HepG2 (cell line): ENCODE measurements around the gene ZNF813.

Experiments used
- CREM ChIP-seq, 2 experiments: sonication (generic) in 1 of 2; formaldehyde crosslinking in 1 of 2; IDR thresholded peaks; 2 replicates each; pipeline versions ENCODE4 v1.4.0 to v1.6.1; 2016 to 2020; ENCODE audit warnings: antibody characterized with exemption in 1 of 2, mild to moderate bottlenecking in 1 of 2, missing genetic modification reagents in 1 of 2
- KAT7 ChIP-seq: IDR thresholded peaks from 2 replicates; pipeline ENCODE4 v1.6.1; 2018; ENCODE audit warnings: borderline replicate concordance, missing compliant biosample characterization
- MTA3 ChIP-seq: sonication (generic); formaldehyde crosslinking; IDR thresholded peaks from 2 replicates; pipeline ENCODE4 v1.4.0; 2020; ENCODE audit warnings: missing genetic modification reagents
- POLR2A ChIP-seq, 2 experiments: IDR thresholded peaks; 2 replicates each; pipeline ENCODE4 v1.6.1; 2011; ENCODE audit warnings: low read depth in 2 of 2, low read length in 2 of 2, mild to moderate bottlenecking in 1 of 2, moderate library complexity in 1 of 2; ENCODE audit not compliant: insufficient read depth in 1 of 2
- ZBTB42 ChIP-seq: sonication (generic); formaldehyde crosslinking; IDR thresholded peaks from 2 replicates; pipeline ENCODE4 v1.5.0; 2020; ENCODE audit warnings: mild to moderate bottlenecking, missing genetic modification reagents
- ZFP37 ChIP-seq: sonication (generic); formaldehyde crosslinking; IDR thresholded peaks from 2 replicates; pipeline ENCODE4 v1.4.0; 2020; ENCODE audit warnings: missing genetic modification reagents, borderline replicate concordance
- ZIK1 ChIP-seq: sonication (generic); formaldehyde crosslinking; IDR thresholded peaks from 2 replicates; pipeline ENCODE4 v1.5.0; 2020; ENCODE audit warnings: mild to moderate bottlenecking, low read depth, missing genetic modification reagents, borderline replicate concordance
- ZNF354B ChIP-seq: sonication (generic); formaldehyde crosslinking; IDR thresholded peaks from 2 replicates; pipeline ENCODE4 v1.8.0; 2022; ENCODE audit warnings: mild to moderate bottlenecking, missing genetic modification reagents
- TF ChIP-seq, protein P1 (sequence below): sonication (generic); formaldehyde crosslinking; IDR thresholded peaks from 2 replicates; pipeline ENCODE4 v1.4.0; 2020; ENCODE audit warnings: missing genetic modification reagents

DNA sequence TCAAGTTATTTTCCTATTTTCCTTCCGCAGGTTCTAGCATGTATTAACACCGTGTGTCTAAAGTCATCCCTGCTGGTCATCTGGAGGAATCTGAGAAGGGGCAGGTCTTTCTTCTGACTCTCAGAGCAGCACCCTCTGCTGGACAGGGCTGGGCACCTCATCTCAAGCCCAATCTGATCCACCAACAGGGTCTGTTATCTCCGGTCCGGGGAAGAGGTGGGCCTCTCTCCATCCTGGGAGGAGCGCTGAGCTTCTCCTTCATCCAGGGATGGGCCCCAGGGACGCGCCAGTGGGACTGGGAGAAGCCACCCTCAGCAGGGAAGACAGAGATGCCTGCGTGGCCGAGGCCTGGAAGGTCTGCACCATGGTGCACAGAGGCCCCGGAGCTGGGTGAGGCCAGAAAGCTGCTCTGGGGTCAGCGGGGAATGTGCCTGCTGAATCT is 44.4 kb downstream of the ZNF813 start:
- no peak for TF ChIP-seq ZIK1
- no peak for TF ChIP-seq ZNF354B (CRISPR knock-in tag)
- no peak for TF ChIP-seq ZFP37
- no peak for TF ChIP-seq ZBTB42
- no peak for TF ChIP-seq POLR2A (IDR thresholded peaks at IDR 0.05; ENCODE audit: insufficient read depth in 1 of 2, low read depth in 2 of 2, low read length in 2 of 2)
- no peak for TF ChIP-seq CREM (IDR thresholded peaks at IDR 0.05)
- no peak for TF ChIP-seq CREM (CRISPR knock-in tag; IDR thresholded peaks at IDR 0.05)
- TF ChIP-seq, protein P1, sequence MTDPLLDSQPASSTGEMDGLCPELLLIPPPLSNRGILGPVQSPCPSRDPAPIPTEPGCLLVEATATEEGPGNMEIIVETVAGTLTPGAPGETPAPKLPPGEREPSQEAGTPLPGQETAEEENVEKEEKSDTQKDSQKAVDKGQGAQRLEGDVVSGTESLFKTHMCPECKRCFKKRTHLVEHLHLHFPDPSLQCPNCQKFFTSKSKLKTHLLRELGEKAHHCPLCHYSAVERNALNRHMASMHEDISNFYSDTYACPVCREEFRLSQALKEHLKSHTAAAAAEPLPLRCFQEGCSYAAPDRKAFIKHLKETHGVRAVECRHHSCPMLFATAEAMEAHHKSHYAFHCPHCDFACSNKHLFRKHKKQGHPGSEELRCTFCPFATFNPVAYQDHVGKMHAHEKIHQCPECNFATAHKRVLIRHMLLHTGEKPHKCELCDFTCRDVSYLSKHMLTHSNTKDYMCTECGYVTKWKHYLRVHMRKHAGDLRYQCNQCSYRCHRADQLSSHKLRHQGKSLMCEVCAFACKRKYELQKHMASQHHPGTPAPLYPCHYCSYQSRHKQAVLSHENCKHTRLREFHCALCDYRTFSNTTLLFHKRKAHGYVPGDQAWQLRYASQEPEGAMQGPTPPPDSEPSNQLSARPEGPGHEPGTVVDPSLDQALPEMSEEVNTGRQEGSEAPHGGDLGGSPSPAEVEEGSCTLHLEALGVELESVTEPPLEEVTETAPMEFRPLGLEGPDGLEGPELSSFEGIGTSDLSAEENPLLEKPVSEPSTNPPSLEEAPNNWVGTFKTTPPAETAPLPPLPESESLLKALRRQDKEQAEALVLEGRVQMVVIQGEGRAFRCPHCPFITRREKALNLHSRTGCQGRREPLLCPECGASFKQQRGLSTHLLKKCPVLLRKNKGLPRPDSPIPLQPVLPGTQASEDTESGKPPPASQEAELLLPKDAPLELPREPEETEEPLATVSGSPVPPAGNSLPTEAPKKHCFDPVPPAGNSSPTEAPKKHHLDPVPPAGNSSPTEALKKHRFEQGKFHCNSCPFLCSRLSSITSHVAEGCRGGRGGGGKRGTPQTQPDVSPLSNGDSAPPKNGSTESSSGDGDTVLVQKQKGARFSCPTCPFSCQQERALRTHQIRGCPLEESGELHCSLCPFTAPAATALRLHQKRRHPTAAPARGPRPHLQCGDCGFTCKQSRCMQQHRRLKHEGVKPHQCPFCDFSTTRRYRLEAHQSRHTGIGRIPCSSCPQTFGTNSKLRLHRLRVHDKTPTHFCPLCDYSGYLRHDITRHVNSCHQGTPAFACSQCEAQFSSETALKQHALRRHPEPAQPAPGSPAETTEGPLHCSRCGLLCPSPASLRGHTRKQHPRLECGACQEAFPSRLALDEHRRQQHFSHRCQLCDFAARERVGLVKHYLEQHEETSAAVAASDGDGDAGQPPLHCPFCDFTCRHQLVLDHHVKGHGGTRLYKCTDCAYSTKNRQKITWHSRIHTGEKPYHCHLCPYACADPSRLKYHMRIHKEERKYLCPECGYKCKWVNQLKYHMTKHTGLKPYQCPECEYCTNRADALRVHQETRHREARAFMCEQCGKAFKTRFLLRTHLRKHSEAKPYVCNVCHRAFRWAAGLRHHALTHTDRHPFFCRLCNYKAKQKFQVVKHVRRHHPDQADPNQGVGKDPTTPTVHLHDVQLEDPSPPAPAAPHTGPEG, result no peak
- TF ChIP-seq MTA3, result no peak
- no peak for TF ChIP-seq KAT7 (CRISPR knock-in tag)
